Measurements from ENCODE around the gene PTGFRN.

DNA sequence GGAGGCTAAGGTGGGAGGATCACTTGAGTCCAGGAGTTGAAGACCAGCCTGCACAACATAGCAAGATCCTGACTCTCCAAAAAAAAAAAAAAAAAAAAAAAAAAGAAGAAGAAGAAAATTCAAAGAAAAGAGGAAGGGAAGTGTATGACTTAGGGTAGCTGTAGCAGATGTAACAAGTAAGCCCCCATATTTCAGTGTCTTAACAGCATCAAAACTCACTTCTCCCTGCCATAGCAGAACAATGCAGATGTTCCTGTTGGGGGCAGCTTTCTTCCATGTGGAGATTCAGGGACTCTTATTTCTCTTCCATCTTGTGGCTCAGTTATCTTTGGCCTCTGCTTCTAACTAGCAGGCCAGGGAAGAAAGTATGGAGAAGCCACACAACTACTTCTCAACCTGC is 10.2 kb upstream of the PTGFRN start:
- TF ChIP-seq, protein P1, sequence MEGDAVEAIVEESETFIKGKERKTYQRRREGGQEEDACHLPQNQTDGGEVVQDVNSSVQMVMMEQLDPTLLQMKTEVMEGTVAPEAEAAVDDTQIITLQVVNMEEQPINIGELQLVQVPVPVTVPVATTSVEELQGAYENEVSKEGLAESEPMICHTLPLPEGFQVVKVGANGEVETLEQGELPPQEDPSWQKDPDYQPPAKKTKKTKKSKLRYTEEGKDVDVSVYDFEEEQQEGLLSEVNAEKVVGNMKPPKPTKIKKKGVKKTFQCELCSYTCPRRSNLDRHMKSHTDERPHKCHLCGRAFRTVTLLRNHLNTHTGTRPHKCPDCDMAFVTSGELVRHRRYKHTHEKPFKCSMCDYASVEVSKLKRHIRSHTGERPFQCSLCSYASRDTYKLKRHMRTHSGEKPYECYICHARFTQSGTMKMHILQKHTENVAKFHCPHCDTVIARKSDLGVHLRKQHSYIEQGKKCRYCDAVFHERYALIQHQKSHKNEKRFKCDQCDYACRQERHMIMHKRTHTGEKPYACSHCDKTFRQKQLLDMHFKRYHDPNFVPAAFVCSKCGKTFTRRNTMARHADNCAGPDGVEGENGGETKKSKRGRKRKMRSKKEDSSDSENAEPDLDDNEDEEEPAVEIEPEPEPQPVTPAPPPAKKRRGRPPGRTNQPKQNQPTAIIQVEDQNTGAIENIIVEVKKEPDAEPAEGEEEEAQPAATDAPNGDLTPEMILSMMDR (conservative IDR thresholded peaks at IDR 0.05; ENCODE audit: low read length) = no peak
- TF ChIP-seq EZH2phosphoT487 (IDR thresholded peaks at IDR 0.05; ENCODE audit: borderline replicate concordance, low read depth, low read length) = no peak
